ENCODE results near the gene TTLL10. TPM values are rescaled to one million over a fixed set of nuclear protein-coding genes. Genes with fewer than 3 reads are reported as not detected.

The TTLL10 gene
- total and polyA plus RNA-seq, 2 of the 4 experiments (the other 2 are of a cell fraction), result not detected

DNA sequence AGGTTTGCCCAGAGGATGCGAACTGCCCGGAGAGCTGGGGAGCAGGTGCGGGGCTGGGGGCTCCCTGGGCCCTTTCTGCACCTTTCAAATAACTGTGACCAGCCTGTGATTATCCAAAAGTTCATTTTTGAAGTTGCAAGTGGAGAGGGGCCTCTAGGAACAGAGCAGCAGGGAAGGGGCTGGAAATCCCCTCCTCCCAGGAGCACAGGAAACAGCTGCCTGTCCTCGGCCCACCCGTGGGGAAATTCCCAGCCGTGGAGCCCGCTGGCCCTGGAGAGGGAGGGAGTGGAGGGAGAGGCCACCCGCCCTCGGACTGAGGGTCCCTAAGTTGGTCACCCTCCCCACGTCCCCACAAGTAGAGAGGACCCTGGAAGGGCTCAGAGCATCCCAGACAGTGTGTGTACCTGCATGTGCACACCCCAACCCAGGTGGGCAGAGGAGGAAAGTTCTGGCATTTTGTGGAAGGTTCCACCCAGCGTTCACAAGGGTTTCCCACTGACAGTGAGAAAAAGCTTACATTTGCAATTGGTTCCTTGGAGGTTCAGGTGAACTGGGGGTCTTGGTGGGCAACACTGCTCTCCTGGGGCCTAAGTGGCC lies 41.5 kb downstream of the TTLL10 start:
- in situ Hi-C loops (cut with MboI; ENCODE audit: low sequenced_read_pairs), result no loop called here
- intact Hi-C loops (cut with micrococcal nuclease), result no loop called here
- BruUV-seq (replicated peaks), result no TSS peak
- H2AK5ac ChIP-seq (ENCODE audit: low read depth, low read length), result no peak overlapping the region
- H3K4me3 ChIP-seq (ENCODE audit: insufficient read depth, low read depth, low read length), result no peak overlapping the region
- H2BK120ac ChIP-seq (ENCODE audit: low read depth, low read length), result no peak overlapping the region
- H3K23ac ChIP-seq (ENCODE audit: low read depth, low read length), result no peak overlapping the region
- no peak overlapping the region for H4K91ac ChIP-seq (ENCODE audit: insufficient read depth, low read depth, low read length)
- no peak overlapping the region for H3K18ac ChIP-seq (ENCODE audit: low read depth, low read length)
- no peaks in the 10 kb centered on the region for H3K4me1 ChIP-seq (ENCODE audit: control insufficient read depth, insufficient read depth, low read length)
- no CpG with 5 or more reads among the region's 11 CpGs for WGBS, 2 experiments (ENCODE audit: extremely low coverage in 2 of 2, insufficient read length in 1 of 2)
- peaks cover 4 to 9% of the 10 kb centered on the region in 2 experiments; a peak in 2 of 4 replicates for H3K79me1 ChIP-seq (ENCODE audit: low read depth in 1 of 2, low read length in 2 of 2)
- H2AFZ ChIP-seq (replicated peaks; ENCODE audit: low read length, poor library complexity), result no peak overlapping the region
- H3K27ac ChIP-seq (ENCODE audit: insufficient read depth, low read length), result no peak overlapping the region
- no peak overlapping the region for H2BK15ac ChIP-seq (ENCODE audit: low read depth, low read length)
- TF ChIP-seq POLR2A (IDR thresholded peaks at IDR 0.05; ENCODE audit: low read depth, low read length) (no peak), MAFK (IDR thresholded peaks at IDR 0.05; ENCODE audit: low read depth, low read length) (no peak), RFX5 (IDR thresholded peaks at IDR 0.05; ENCODE audit: low read depth, low read length) (no peak), FOS (IDR thresholded peaks at IDR 0.05; ENCODE audit: low read depth, low read length) (no peak), CEBPB (IDR thresholded peaks at IDR 0.05; ENCODE audit: low read depth, low read length) (no peak), CHD1 (IDR thresholded peaks at IDR 0.05; ENCODE audit: low read depth, low read length) (no peak), MXI1 (IDR thresholded peaks at IDR 0.05; ENCODE audit: borderline replicate concordance, low read depth, low read length) (no peak)
- DNase-seq, result peak; percentile 18
- CTCF ChIA-PET, result no interaction called here
- no peak overlapping the region for H3K56ac ChIP-seq (ENCODE audit: extremely low read depth, insufficient read depth, low read length)
- ATAC-seq (ENCODE audit: low read depth), result no peak
- H2AK9ac ChIP-seq (replicated peaks; ENCODE audit: low read depth, low read length, poor library complexity), result no peak overlapping the region
- no peak overlapping the region for H3K9ac ChIP-seq (ENCODE audit: low read depth, low read length)
- H4K20me1 ChIP-seq (ENCODE audit: insufficient read depth, low read length), result peaks cover 8% of the 10 kb centered on the region
- no peaks in the 10 kb centered on the region for H3K9me1 ChIP-seq (ENCODE audit: insufficient read depth, low read length)
- H2BK20ac ChIP-seq (ENCODE audit: low read depth, low read length), result no peak overlapping the region
- H3K4ac ChIP-seq (ENCODE audit: low read depth, low read length), result no peak overlapping the region
- dilution Hi-C loops (cut with HindIII; ENCODE audit: low sequenced_read_pairs, unreplicated experiment), result no loop called here
- H4K8ac ChIP-seq (ENCODE audit: low read depth in 2 of 2, low read length in 2 of 2), result no peak overlapping the region
- no peak overlapping the region for H4K5ac ChIP-seq (ENCODE audit: low read depth, low read length)
- POLR2A ChIA-PET (ENCODE audit: unreplicated experiment), result no interaction called here
- H3K14ac ChIP-seq (replicated peaks; ENCODE audit: low read depth, low read length), result no peak overlapping the region
- peaks cover 37% of the 10 kb centered on the region for H3K36me3 ChIP-seq (ENCODE audit: control insufficient read depth, insufficient read depth, low read length)
- no peak overlapping the region for H2BK5ac ChIP-seq (ENCODE audit: low read depth, low read length, poor library complexity, severe bottlenecking)
- H3K27me3 ChIP-seq (ENCODE audit: control insufficient read depth, insufficient read depth, low read length), result no peaks in the 10 kb centered on the region
- no peaks in the 10 kb centered on the region for H3K9me3 ChIP-seq (ENCODE audit: control insufficient read depth, insufficient read depth, low read length)
- no peak overlapping the region for H3K4me2 ChIP-seq (ENCODE audit: low read depth, low read length)
